ENCODE data around the gene VPS18. TPM values are rescaled to one million over a fixed set of nuclear protein-coding genes. Genes with fewer than 3 reads are reported as not detected.

The VPS18 gene
- total RNA-seq, 4 donors from 2014 or later = 15.0 to 24.9 (median 19.7) TPM

- Histone ChIP-seq H3K4me3 (peak overlapping the region; percentile 65), H3K36me3 (no peaks in the 10 kb centered on the region), H3K27ac (peak overlapping the region; percentile 92), H3K4me1 (peaks cover 43% of the 10 kb centered on the region), H3K27me3 (no peaks in the 10 kb centered on the region), H3K9me3 (no peaks in the 10 kb centered on the region)
- DNase-seq (ENCODE audit: low spot score in 2 of 2) = no peak
- TF ChIP-seq CTCF (IDR thresholded peaks at IDR 0.05) (no peak), POLR2AphosphoS5 (IDR thresholded peaks at IDR 0.05) (peak in 1 of 3 donors; percentile 15)
- 53% methylated on average over 13 of the region's 13 CpGs for WGBS
Observed at GRCh38 chr15:40871749-40872617, 22.3 kb upstream of the VPS18 start.

- Histone ChIP-seq H3K9me3 (no peaks in the 10 kb centered on the region), H3K36me3 (no peaks in the 10 kb centered on the region), H3K4me1 (peaks cover 43% of the 10 kb centered on the region), H3K27me3 (no peaks in the 10 kb centered on the region), H3K27ac (peak overlapping the region; percentile 92), H3K4me3 (peak overlapping the region; percentile 65)
- no peak for DNase-seq (ENCODE audit: low spot score in 2 of 2)
- no peak for TF ChIP-seq CTCF (IDR thresholded peaks at IDR 0.05)
- TF ChIP-seq EP300 (IDR thresholded peaks at IDR 0.05) = no peak
- TF ChIP-seq POLR2A (IDR thresholded peaks at IDR 0.05) = no peak
- TF ChIP-seq POLR2AphosphoS5 (IDR thresholded peaks at IDR 0.05) = no peak
- WGBS = 49% methylated on average over 23 of the region's 33 CpGs
Observed at GRCh38 chr15:40872791-40873693, 21.2 kb upstream of the VPS18 start.

- DNase-seq (ENCODE audit: low spot score in 2 of 2) = peak in 1 of 2 donors; percentile 80
Observed at GRCh38 chr15:40873694-40874561, 20.3 kb upstream of the VPS18 start, which contains the start of gene RHOV. TSS of gene RHOV (minus strand) at chr15:40874234. CDS start at chr15:40874139, 95 bp downstream.

More at GRCh38 chr15:40873694-40874561, 20.3 kb upstream of the VPS18 start, which contains the start of gene RHOV:
- H3K36me3 ChIP-seq = no peaks in the 10 kb centered on the region
- no peaks in the 10 kb centered on the region for H3K27me3 ChIP-seq
- H3K4me3 ChIP-seq = peak within 1 kb of the TSS; percentile 65
- under 1% methylated on average over 23 of the region's 74 CpGs for WGBS
- H3K9me3 ChIP-seq = no peaks in the 10 kb centered on the region
- peaks cover 50% of the 10 kb centered on the region for H3K4me1 ChIP-seq
- TF ChIP-seq POLR2AphosphoS5 (IDR thresholded peaks at IDR 0.05) (peak in 1 of 3 donors; percentile 12), CTCF (IDR thresholded peaks at IDR 0.05) (peak in 1 of 2 donors; percentile 41), POLR2A (IDR thresholded peaks at IDR 0.05) (no peak)
- peak within 1 kb of the TSS; percentile 92 for H3K27ac ChIP-seq
